Gastroesophageal sphincter (tissue), 3 donors: ENCODE data around the gene CFD.

Experiments
- EP300 ChIP-seq: sonication (generic); formaldehyde crosslinking; IDR thresholded peaks from one replicate; pipeline ENCODE4 v1.6.1; 2017; ENCODE audit warnings: antibody characterized with exemption, mild to moderate bottlenecking
- POLR2AphosphoS5 ChIP-seq: sonication (generic); formaldehyde crosslinking; IDR thresholded peaks from one replicate; pipeline ENCODE4 v1.6.1; 2017; ENCODE audit warnings: antibody characterized with exemption
- TF ChIP-seq, protein P1 (sequence below), 4 experiments: fragments of 200-600 bp in 2 of 4; fragments of 450-650 bp in 2 of 4; sonication (generic) in 1 of 4; IDR thresholded peaks; one replicate each; pipeline ENCODE4 v1.5.1; 2017 to 2019; ENCODE audit warnings: antibody characterized with exemption in 4 of 4, mild to moderate bottlenecking in 2 of 4, moderate library complexity in 2 of 4

DNA sequence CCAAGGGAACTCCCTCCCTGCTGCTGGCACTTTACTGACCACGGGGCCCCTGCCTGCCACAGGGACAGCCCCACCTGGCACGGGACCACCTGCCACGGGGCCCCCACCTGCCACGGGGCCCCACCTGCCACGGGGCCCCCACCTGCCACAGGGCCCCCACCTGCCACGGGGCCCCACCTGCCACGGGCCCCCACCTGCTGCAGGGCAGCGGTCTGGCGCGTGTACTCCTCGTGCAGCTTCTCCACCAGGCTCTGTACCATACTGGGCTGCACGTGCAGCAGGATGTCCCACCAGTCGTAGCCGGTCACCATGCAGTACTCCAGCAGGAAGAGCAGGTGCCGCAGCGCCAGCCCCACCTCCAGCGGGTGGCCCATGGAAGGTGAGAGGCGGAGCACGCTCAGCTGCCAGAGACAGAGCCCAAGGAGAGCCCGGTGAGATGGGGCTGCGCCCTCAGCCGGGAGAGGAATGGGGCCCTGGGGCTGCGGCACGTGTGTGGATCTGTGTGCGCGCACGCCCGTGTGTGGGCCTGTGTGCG is 17.4 kb downstream of the CFD start:
- no peak for TF ChIP-seq POLR2AphosphoS5
- TF ChIP-seq, protein P1, sequence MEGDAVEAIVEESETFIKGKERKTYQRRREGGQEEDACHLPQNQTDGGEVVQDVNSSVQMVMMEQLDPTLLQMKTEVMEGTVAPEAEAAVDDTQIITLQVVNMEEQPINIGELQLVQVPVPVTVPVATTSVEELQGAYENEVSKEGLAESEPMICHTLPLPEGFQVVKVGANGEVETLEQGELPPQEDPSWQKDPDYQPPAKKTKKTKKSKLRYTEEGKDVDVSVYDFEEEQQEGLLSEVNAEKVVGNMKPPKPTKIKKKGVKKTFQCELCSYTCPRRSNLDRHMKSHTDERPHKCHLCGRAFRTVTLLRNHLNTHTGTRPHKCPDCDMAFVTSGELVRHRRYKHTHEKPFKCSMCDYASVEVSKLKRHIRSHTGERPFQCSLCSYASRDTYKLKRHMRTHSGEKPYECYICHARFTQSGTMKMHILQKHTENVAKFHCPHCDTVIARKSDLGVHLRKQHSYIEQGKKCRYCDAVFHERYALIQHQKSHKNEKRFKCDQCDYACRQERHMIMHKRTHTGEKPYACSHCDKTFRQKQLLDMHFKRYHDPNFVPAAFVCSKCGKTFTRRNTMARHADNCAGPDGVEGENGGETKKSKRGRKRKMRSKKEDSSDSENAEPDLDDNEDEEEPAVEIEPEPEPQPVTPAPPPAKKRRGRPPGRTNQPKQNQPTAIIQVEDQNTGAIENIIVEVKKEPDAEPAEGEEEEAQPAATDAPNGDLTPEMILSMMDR (IDR thresholded peaks at IDR 0.05) = no peak
- no peak for TF ChIP-seq EP300
